Smooth muscle cell (in vitro differentiated cells): ENCODE results near the gene PCNT. TPM values are rescaled to one million over a fixed set of nuclear protein-coding genes. Genes with fewer than 3 reads are reported as not detected.

ENCODE experiments used
- DNase-seq: peaks from one replicate; lab custom pipeline; 2025; ENCODE audit not compliant: unreplicated experiment; lab: John Stamatoyannopoulos, UW
- H2AFZ ChIP-seq: fragments of 200-600 bp; sonication (generic); 2 replicates; pipeline ENCODE4 v1.6.0; 2016; ENCODE audit warnings: antibody characterized with exemption, low read depth, mild to moderate bottlenecking
- H3F3A ChIP-seq: fragments of 200-600 bp; sonication (generic); 2 replicates; pipeline ENCODE4 v1.6.0; 2017; ENCODE audit warnings: antibody characterized with exemption, low read depth
- H3K27ac ChIP-seq: fragments of 200-600 bp; sonication (generic); 2 replicates; pipeline ENCODE4 v1.5.1; 2016; ENCODE audit warnings: low read depth, mild to moderate bottlenecking
- H3K27me3 ChIP-seq: fragments of 200-600 bp; sonication (generic); 2 replicates; pipeline ENCODE4 v1.6.1; 2016; ENCODE audit warnings: low read depth, mild to moderate bottlenecking
- H3K36me3 ChIP-seq: fragments of 200-600 bp; sonication (generic); 2 replicates; pipeline ENCODE4 v1.5.1; 2016; ENCODE audit warnings: low read depth
- H3K4me1 ChIP-seq: fragments of 200-600 bp; sonication (generic); 2 replicates; pipeline ENCODE4 v1.5.1; 2016; ENCODE audit warnings: low read depth
- H3K4me2 ChIP-seq: fragments of 200-600 bp; sonication (generic); 2 replicates; pipeline ENCODE4 v1.6.0; 2016; ENCODE audit warnings: mild to moderate bottlenecking
- H3K4me3 ChIP-seq: fragments of 200-600 bp; sonication (generic); 2 replicates; pipeline ENCODE4 v1.5.1; 2016; ENCODE audit warnings: mild to moderate bottlenecking
- H3K79me2 ChIP-seq: fragments of 200-600 bp; sonication (generic); 2 replicates; pipeline ENCODE4 v1.6.0; 2016; ENCODE audit warnings: low read depth, mild to moderate bottlenecking
- H3K9ac ChIP-seq: fragments of 200-600 bp; sonication (generic); 2 replicates; pipeline ENCODE4 v1.6.0; 2016; ENCODE audit warnings: low read depth
- H3K9me3 ChIP-seq: fragments of 200-600 bp; sonication (generic); replicated peaks from 2 replicates; pipeline ENCODE4 v1.5.1; 2016; ENCODE audit warnings: low read depth
- H4K20me1 ChIP-seq: fragments of 200-600 bp; sonication (generic); 2 replicates; pipeline ENCODE4 v1.6.0; 2016; ENCODE audit warnings: low read depth
- CTCF ChIP-seq: fragments of 200-600 bp; sonication (generic); IDR thresholded peaks from 2 replicates; pipeline ENCODE4 v1.5.1; 2017; ENCODE audit warnings: borderline replicate concordance, mild to moderate bottlenecking, antibody characterized with exemption; ENCODE audit not compliant: insufficient read depth, poor library complexity, severe bottlenecking
- WGBS: methylation state at CpG from one replicate; pipeline ENCODE4 v1.1.7; 2016; ENCODE audit warnings: low lambda C conversion rate; 5-methylcytosine and 5-hydroxymethylcytosine counted together
- polyA plus RNA-seq: library from polyadenylated mRNA; unstranded; fragments of >200 nt; fragmentation: Nextera tagmentation; extraction: Ambion mirVana; gene quantifications from 2 replicates; pipeline ENCODE4 v1.2.1, GENCODE V29; 2016
- total RNA-seq: library from RNA; depleted of rRNA; stranded (reverse); fragments of >200 nt; gene quantifications from 2 replicates; pipeline ENCODE4 v1.2.3, GENCODE V29; 2014

Gene PCNT
- total and polyA plus RNA-seq, 2 experiments from 2014 or later: 9.3 to 10.8 TPM

- no peaks in the 10 kb centered on the region for H3F3A ChIP-seq
- no peak overlapping the region for H3K27ac ChIP-seq
- H3K4me2 ChIP-seq: no peak overlapping the region
- DNase-seq: no peak
- no peaks in the 10 kb centered on the region for H3K36me3 ChIP-seq
- H3K4me3 ChIP-seq: no peak overlapping the region
- H3K4me1 ChIP-seq: no peaks in the 10 kb centered on the region
- no peaks in the 10 kb centered on the region for H3K79me2 ChIP-seq
- no peaks in the 10 kb centered on the region for H3K27me3 ChIP-seq
- WGBS: 95% methylated on average over 11 of the region's 11 CpGs
- H3K9ac ChIP-seq: no peak overlapping the region
- H3K9me3 ChIP-seq: no peaks in the 10 kb centered on the region
- H4K20me1 ChIP-seq: no peaks in the 10 kb centered on the region
- H2AFZ ChIP-seq: no peak overlapping the region
- no peak for TF ChIP-seq CTCF
Observed at GRCh38 chr21:46351476-46352163, 27.7 kb downstream of the PCNT start.

GRCh38 chr21:46352164-46352515 lies 28.2 kb downstream of the PCNT start:
- Histone ChIP-seq H3K4me1 (no peaks in the 10 kb centered on the region), H2AFZ (no peak overlapping the region), H3K36me3 (no peaks in the 10 kb centered on the region), H3K79me2 (no peaks in the 10 kb centered on the region), H3K9ac (no peak overlapping the region), H4K20me1 (no peaks in the 10 kb centered on the region), H3K27me3 (no peaks in the 10 kb centered on the region), H3K4me3 (no peak overlapping the region), H3K27ac (no peak overlapping the region), H3K4me2 (no peak overlapping the region), H3F3A (no peaks in the 10 kb centered on the region), H3K9me3 (no peaks in the 10 kb centered on the region)
- over 99% methylated on average over 11 of the region's 11 CpGs for WGBS
- DNase-seq: no peak
- TF ChIP-seq CTCF: no peak

GRCh38 chr21:46352913-46353312 lies 29.0 kb downstream of the PCNT start:
- WGBS: 95% methylated on average over 14 of the region's 14 CpGs
- Histone ChIP-seq H3K9me3 (no peaks in the 10 kb centered on the region), H3F3A (no peaks in the 10 kb centered on the region), H2AFZ (no peak overlapping the region), H3K27me3 (no peaks in the 10 kb centered on the region), H3K4me1 (no peaks in the 10 kb centered on the region), H3K4me2 (no peak overlapping the region), H3K36me3 (no peaks in the 10 kb centered on the region), H3K79me2 (no peaks in the 10 kb centered on the region), H3K4me3 (no peak overlapping the region), H3K9ac (no peak overlapping the region), H4K20me1 (no peaks in the 10 kb centered on the region), H3K27ac (no peak overlapping the region)
- no peak for DNase-seq
- TF ChIP-seq CTCF: no peak

GRCh38 chr21:46354046-46354445 lies 30.1 kb downstream of the PCNT start:
- WGBS: 97% methylated on average over 16 of the region's 16 CpGs
- no peak overlapping the region for H3K27ac ChIP-seq

More at GRCh38 chr21:46354046-46354445, 30.1 kb downstream of the PCNT start:
- TF ChIP-seq CTCF: no peak
- Histone ChIP-seq H3K9ac (no peak overlapping the region), H3K79me2 (no peaks in the 10 kb centered on the region), H3F3A (no peaks in the 10 kb centered on the region), H4K20me1 (no peaks in the 10 kb centered on the region), H3K36me3 (no peaks in the 10 kb centered on the region), H3K27me3 (no peaks in the 10 kb centered on the region), H3K4me3 (no peak overlapping the region), H2AFZ (no peak overlapping the region), H3K4me2 (no peak overlapping the region), H3K4me1 (no peaks in the 10 kb centered on the region), H3K9me3 (no peaks in the 10 kb centered on the region)
- DNase-seq: no peak
